Suprapubic skin (tissue), 3 donors: ENCODE data around the gene MID2.

Source experiments
- EP300 ChIP-seq: sonication (generic); formaldehyde crosslinking; IDR thresholded peaks from one replicate; pipeline ENCODE4 v1.6.1; 2017; ENCODE audit warnings: antibody characterized with exemption
- TF ChIP-seq, protein P1 (sequence below), 2 donors: fragments of 200-600 bp in 1 of 2; fragments of 450-650 bp in 1 of 2; sonication (generic) in 1 of 2; IDR thresholded peaks; one replicate each; pipeline ENCODE4 v1.5.1; 2016 to 2019; ENCODE audit warnings: antibody characterized with exemption in 2 of 2, mild to moderate bottlenecking in 1 of 2, moderate library complexity in 1 of 2

DNA sequence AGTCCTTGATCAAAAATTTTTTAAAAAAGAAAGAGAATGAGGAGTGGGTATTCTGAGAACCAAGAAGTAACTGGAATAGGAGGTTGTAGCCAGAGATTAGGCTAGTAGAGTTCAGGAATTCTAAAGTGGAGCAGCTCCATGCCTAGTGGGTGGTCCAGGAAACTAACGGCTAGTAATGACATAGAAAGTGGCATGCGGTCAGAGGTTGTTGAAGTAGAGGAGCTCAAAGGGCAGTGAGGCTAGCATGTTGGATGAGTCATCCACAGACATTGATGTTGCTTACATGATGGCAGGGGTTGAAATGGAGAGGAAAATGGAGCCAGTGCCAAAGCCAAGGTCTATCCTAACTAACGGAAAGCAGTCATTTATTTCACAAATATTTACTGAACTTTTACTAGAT lies 114.4 kb downstream of the MID2 start:
- TF ChIP-seq, protein P1, sequence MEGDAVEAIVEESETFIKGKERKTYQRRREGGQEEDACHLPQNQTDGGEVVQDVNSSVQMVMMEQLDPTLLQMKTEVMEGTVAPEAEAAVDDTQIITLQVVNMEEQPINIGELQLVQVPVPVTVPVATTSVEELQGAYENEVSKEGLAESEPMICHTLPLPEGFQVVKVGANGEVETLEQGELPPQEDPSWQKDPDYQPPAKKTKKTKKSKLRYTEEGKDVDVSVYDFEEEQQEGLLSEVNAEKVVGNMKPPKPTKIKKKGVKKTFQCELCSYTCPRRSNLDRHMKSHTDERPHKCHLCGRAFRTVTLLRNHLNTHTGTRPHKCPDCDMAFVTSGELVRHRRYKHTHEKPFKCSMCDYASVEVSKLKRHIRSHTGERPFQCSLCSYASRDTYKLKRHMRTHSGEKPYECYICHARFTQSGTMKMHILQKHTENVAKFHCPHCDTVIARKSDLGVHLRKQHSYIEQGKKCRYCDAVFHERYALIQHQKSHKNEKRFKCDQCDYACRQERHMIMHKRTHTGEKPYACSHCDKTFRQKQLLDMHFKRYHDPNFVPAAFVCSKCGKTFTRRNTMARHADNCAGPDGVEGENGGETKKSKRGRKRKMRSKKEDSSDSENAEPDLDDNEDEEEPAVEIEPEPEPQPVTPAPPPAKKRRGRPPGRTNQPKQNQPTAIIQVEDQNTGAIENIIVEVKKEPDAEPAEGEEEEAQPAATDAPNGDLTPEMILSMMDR (IDR thresholded peaks at IDR 0.05), result no peak
- no peak for TF ChIP-seq EP300
